Measurements from ENCODE around the gene METAP1.
"Not testable (repeated sequence)": the region's sequence is repeated elsewhere in the genome, so short reads cannot be mapped to it uniquely, and the experiment has no call there.

The METAP1 gene

DNA sequence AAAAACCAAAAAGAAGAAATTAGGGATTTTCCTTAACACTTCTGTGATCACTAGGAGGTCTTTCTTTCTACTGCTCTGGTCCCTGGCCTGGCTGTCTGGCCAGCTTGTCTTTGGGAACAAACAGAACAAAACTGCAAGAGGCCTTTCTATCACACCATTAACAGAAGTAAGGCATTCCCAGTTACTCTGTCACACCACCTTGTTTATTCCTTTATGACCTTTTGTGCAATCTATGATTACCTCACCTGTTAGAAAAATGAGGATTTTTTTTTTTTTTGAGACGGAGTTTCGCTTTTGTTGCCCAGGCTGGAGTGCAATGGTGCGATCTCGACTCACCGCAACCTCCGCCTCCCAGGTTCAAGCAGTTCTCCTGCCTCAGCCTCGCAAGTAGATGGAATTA is 3.0 kb downstream of the METAP1 start:
- DNase-seq: no peak

DNA sequence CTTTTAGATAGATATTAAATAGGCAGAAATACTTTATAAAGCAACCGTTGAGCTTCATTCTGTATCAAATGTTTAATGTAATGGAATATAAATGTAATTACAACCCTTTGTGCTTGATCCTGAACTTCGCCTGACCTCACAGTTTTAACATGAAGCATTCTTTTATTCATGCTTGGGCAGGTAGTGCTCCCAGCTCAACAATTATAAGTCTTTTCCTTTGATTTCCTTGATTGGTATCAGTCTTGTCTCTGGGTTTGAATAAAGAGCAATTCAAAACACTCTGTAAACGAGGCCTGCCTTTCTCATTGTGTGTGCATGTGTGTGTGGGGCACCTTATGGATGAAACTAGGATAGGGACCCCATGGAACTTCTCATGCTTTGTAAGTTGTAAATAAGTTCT is 6.8 kb downstream of the METAP1 start:
- no peak for DNase-seq

DNA sequence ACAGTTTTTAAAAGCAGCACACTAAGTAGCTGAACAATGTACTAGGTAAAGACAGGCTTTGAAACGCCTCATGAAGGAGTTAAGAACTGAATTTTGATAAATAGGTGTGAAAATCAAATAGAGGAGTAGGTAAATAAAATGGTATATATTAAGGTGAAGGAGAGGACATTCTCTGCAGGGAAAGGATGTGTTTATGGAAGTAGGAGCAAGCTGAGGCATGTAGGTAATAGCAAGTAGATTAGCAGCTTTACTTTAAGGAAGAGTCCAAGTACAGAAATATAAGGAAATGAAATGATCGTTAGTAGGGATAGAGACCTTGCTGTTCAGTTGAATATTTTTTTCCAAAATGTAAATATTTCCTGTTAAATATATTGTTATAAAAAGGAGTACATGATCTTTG is 12.5 kb downstream of the METAP1 start:
- no peak for DNase-seq

DNA sequence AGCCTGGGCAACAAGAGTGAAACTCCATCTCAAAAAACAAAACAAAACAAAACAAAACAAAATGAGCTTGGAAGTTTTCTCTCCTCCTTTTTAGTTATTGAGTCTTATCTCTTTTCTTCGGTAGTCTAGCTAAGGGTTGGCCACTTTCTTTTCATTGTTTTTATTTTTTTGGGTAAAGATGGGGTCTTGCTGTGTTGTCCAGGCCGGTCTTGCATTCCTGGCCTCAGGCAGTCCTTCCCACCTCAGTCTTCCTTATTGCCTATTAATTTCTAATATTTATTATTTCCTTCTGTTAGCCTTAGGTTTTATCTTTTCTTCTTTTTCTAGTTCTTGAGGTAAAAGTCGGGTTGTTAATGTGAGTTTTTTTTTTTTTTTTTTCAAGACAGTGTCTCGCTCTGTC is 16.4 kb downstream of the METAP1 start:
- no peak for DNase-seq

- no peak for DNase-seq
These were observed 17.9 kb downstream of the METAP1 start for GRCh38 chr4:99013402-99013843.

- DNase-seq: no peak
These were observed 18.5 kb downstream of the METAP1 start for GRCh38 chr4:99013884-99014523.

- DNase-seq: no peak
These were observed 25.9 kb downstream of the METAP1 start for GRCh38 chr4:99021386-99021785.

- no peak for DNase-seq
These were observed 27.0 kb downstream of the METAP1 start for GRCh38 chr4:99022566-99022965.

DNA sequence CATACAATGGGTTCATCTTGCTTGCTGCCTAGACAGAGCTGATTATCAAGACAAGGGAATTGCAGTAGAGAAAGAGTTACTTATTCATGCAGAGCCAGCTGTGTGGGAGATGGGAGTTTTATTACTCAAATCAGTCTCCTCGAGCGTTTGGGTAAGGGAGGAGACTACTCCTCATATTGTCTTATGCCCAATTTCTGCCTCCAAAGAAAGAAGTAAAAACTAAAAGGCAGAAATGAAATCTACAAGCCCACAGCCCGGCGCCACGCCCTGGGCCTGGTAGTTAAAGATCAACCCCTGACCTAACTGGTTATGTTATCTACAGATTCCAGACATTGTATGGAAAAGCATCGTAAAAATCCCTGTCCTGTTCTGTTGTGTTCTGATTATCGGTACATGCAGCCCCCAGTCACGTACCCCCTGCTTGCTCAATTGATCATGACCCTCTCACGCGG is 28.3 kb downstream of the METAP1 start:
- not testable (repeated sequence) for DNase-seq

GRCh38 chr4:99024481-99025275 is 29.2 kb downstream of the METAP1 start:
- no peak for DNase-seq

DNA sequence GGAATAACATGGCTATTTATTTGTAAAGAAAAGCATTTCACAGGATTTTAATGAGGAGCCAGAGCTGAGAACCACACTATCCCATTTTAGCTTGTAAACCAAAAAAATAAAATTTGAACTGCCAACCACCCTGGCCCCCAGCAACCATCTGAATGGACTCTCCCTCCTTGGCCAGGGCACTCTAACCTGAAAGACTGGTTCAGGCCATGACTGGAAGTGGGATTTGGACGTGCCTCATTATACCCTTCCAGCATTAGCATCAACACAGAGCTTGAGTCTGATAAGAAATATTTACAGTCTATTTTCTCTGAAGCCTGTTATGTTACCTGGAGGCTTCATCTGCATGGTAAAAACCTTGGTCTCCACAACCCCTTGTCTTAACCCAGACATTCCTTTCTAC is 30.0 kb downstream of the METAP1 start:
- no peak for DNase-seq

GRCh38 chr4:99027304-99027703 is 31.8 kb downstream of the METAP1 start:
- no peak for DNase-seq

DNA sequence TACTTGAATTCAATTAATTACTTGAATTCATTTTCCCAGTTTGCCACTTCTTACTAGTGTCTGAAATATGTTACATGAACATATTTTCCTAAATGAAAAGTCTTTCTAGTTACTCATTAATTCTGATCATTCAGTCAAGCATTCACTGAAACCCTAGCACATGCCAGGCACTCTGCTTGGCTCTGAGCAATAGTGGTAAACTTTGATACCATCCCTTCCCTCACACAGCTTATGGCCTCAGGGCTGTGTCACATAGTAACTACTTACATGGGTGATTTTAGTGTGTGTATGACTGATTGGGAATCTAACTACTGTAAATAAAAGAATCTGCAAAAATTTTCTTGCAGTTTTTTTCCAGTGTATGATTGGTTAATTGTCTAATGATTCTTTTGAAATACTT is 32.7 kb downstream of the METAP1 start:
- DNase-seq: no peak

GRCh38 chr4:99029018-99029735 is 33.7 kb downstream of the METAP1 start:
- DNase-seq: no peak

- no peak for DNase-seq
These were observed 34.3 kb downstream of the METAP1 start for GRCh38 chr4:99029852-99030251.

- DNase-seq: no peak
These were observed 38.4 kb downstream of the METAP1 start for GRCh38 chr4:99033956-99034355.

DNA sequence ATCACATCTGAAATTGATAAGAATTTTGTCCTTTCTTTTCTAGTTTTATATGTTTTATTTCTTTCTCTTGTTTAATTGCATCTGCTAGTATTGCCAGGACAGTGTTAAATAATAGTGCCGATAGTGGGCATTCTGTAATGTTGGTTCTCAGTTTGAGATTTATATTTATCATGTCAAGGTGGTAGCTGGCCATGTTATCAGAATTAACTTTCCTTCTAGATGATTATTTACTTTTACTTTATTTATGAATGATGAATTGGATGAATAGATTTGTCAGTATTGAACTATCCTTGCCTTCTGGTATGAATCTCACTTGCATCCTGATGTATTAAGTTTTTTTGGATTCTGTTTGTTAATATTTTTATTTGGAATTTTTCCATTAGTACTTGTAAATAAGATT is 42.7 kb downstream of the METAP1 start:
- no peak for DNase-seq

- DNase-seq: no peak
These were observed 47.8 kb downstream of the METAP1 start for GRCh38 chr4:99043346-99043745.

- DNase-seq: no peak
These were observed 52.2 kb downstream of the METAP1 start for GRCh38 chr4:99047710-99048109.

GRCh38 chr4:99052902-99053301 is 57.4 kb downstream of the METAP1 start:
- DNase-seq: no peak

GRCh38 chr4:99054428-99054994 is 59.0 kb downstream of the METAP1 start:
- DNase-seq: no peak

- no peak for DNase-seq
These were observed 62.7 kb downstream of the METAP1 start for GRCh38 chr4:99058228-99058627.

GRCh38 chr4:99059550-99059949 is 64.0 kb downstream of the METAP1 start:
- no peak for DNase-seq

All from NCI-H2171 treated with DMSO at 0.1 percent for 48 hours (cell line).